ENCODE data around the gene ZAP70.
"Not testable (repeated sequence)": the region's sequence is repeated elsewhere in the genome, so short reads cannot be mapped to it uniquely, and the experiment has no call there.

ZAP70 gene

DNA sequence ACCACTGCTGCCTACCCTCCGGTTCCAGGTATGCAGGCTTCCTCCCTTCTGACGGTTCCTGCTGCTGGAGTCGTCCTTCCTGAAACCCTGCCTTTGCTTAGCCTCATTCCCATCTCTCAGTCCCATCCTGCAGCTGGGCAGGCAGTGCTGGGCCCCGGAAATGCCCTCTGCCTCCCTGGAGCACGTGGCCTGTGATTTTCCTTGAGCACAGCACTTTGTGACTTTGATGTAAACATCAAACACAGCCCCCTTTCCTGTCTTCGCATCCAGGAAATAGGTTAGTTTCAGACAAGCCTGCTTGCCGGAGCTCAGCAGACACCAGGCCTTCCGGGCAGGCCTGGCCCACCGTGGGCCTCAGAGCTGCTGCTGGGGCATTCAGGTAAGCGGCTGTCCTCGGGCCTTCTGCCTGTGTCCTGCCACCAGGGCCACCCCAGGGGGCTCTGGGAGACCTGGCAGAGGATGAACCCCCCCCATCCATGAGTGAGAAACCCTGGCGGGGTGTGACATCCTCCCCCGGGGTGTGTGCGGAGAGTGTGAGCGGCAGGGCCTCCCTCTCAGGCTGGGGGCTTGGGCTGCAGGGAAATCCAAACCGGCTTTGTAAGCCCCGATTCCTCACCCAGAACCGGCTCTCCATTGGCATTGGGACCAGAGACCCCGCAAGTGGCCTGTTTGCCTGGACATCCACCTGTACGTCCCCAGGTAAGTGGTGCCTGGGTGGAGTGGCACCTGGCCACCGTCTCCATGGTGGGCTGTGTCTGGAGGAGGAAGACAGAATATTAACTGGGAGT is at the start of gene ZAP70:
ZAP70 (plus strand) TSS at position 281 of the 788 bp plus-strand sequence. CDS start 10,461 bp downstream, outside the sequence.
- DNase-seq (ENCODE audit: low read depth), result no peak

DNA sequence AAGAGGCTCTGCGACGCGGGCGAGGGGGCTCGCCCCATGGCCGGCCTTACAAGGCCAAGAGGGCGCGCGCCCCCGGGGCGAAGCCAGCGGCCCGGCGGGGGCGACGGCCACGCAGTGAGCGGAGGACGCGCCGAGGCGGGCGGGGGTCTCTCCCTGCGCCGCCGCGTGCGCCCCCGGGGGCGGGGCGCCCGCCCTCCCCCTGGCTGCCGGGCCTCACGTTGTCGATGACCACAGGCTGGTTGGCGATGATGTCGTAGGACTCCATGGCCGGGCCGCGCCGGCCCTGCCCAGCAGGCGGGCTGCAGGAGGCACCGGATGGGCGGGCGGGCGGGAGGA is 49.8 kb upstream of the ZAP70 start:
- no peak for DNase-seq (ENCODE audit: low read depth)

DNA sequence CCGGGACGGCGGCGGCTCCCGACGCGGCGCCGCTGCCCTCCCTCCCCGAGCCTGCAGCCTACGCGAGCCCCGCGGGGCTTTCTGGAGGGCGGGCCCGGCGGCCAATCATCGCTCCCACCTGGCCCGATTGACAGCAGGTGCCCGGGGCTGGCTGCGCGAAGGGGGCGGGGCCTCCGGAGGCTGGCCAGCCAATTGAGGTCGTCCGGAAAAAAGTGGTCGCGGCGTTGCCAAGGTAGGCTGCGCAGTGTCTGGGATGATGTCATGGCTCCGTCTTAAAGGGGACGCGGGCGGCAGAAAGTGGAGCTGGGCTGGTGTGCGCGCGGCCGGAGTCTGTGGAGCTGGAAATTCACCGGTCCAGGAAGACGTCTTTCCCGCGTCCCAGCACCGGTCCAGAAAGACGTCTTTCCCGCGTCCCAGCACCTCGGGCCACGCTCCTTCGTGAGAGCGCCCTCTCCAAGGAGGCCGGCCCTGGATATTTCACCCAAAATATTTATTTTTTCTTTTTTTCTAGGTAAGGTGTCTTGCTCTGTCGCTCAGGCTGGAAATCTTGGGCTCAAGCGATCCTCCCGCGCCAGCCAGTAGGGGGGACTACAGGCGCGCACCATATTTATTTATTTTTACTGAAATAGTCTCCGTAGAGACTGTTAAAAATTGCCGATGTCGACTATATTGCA is 49.3 kb upstream of the ZAP70 start, which contains the start of gene ACTR1B:
ACTR1B (minus strand) TSS at position 83 of the 674 bp plus-strand sequence. CDS start 154 bp downstream, outside the sequence.
- peak; percentile 91 for DNase-seq (ENCODE audit: low read depth)

DNA sequence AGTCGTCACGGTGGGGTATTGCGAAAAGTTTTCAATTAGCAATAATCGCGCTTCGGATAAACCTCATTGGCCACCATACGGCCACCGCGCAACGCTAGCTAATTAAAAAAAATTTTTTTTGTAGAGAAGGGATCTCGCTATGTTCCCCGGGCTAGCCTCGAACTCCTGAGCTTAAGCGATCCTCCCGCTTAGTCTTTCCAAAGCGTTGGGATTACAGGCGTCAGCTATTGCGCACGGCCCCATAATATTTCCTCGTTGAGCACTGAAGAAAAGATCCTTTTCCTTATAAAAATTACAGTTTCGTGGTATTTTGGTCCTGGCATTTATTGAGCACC is 48.8 kb upstream of the ZAP70 start:
- DNase-seq (ENCODE audit: low read depth), result no peak

DNA sequence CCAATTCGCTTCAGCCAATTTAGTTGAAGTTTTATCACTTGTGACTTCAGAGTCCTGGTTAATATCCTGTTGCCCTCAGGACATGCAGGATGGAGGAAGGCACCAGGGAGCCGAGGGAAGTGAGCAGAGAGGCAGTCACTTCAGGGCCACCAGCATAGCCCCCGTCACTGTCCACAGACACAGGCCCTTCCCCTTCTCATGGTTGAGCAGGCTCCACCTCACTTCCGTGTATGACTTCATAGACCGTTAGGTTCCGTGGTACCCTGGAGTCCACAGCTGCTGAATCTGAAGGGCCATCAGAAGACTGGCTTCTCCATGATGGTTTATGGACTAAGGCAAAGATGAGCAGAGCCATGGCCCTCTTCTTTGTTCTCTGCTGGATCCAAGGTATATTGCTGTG is 43.9 kb upstream of the ZAP70 start, which contains the start of gene C2orf92:
C2orf92 (plus strand) TSS at position 266 of the 400 bp plus-strand sequence; CDS start at position 342, 76 bp downstream.
- no peak for DNase-seq (ENCODE audit: low read depth)

DNA sequence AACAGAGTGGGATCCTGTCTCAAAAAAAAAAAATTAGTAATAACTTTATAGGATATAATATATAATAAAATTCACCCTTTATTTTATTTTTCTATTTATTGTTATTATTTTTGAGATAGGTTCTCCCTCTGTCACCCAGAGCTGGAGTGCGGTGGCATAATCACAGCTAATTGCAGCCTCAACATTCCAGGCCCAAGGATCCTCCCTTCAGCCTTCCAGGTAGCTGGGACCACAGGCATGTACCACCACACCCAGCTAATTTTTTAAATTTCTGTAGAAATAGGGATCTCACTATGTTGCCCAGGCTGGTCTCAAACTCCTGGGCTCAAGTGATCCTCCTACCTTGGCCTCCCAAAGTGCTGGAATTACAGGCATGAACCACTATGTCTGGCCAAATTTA is 42.9 kb upstream of the ZAP70 start:
- no peak for DNase-seq (ENCODE audit: low read depth)

DNA sequence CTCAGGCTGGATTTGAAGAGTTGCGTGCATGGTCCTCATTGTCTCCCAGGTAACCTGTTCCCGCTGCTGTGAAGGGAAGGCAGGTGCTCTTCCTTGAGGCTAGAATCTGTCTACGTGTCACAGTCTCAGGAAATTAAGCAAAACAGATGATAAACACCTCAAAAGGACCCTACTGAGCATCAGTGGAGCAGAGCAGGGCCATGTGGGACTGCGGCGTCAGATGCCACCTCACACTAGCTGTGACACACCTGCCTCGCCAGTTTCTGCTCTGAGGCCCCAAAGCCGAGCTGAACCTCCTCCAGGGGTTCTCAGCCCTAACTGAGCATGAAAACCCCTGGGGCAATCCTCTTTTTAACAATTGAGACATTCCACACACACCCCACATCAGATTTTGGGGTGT is 41.9 kb upstream of the ZAP70 start:
- no peak for DNase-seq (ENCODE audit: low read depth)

DNA sequence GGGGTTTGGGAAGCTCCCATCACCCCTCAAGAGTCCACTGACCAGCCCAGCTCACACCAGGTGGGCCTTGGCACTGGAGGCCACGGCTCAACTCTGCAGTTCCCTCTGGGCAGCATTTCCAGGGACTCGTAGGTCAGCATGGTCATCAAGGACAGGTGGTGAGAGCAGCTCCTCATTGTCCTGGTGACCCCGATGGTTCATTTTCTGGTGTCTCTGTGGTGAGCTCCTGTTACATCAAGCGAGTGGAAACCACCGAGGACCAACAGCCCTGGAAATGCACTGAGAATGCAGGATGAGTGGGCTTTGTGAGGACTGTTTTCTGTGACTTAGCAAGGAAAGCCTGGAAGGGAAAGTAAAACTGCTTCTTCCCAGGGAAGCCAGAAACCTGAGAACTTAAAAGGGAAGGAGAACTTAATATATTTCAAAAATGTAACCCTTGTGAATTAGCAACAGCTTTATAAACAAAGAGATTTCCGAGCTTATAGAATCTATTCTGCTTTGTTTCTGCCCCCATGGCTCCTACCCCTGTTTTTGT is 40.7 kb upstream of the ZAP70 start:
- DNase-seq (ENCODE audit: low read depth), result not testable (repeated sequence)

DNA sequence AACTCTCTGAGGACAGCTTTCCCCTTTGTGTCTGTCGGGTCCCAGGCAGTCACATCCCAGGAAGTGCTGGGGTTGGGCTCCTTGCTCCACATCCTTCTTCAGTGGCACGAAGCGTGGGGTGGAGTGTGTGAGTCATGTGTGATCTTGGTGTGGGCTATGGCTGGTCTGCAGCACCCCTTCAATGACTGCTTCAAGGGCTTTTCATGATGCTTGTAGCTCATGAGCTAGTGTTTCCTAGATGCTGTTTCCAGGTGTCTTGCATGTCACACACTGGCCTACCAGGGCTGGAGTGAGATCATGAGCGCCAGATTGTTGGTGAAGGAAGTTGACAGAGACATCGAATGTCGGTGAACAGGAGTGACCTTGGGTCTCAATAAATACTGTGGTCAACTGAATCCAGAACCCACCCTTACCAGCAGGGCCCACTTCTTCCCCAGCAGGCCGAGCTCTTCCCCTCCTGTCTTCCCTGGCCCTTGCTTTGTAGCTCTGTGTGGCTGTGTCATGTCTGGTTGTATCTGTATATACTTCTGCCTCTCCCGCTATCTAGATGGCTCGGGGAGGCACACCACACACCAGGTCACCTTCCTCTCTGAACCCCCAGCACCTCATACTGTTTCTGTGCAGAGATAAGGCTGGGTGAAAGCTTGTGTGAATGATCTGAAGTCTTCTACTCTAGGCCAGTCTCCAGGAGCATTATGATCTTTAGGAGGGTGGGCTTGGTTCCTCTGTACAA is 40.0 kb upstream of the ZAP70 start:
- no peak for DNase-seq (ENCODE audit: low read depth)

DNA sequence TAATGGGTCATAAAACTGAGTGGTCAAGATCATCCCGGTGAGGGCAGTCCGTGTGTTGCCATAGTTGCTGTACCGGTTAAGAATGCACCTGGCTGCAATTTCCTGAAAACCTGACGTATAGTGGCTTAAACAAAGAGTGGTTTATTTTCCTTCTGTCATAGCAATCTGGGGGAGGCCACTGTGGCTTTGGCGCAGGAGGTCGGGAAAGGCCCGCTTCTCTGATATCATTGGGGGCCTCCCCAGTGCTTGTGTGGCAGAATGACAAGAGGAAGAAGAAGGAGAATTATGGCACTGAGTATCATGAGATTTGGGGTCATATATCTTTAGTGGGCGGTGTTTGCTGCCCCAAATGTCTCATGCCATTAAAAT is 39.5 kb upstream of the ZAP70 start:
- DNase-seq (ENCODE audit: low read depth), result no peak

DNA sequence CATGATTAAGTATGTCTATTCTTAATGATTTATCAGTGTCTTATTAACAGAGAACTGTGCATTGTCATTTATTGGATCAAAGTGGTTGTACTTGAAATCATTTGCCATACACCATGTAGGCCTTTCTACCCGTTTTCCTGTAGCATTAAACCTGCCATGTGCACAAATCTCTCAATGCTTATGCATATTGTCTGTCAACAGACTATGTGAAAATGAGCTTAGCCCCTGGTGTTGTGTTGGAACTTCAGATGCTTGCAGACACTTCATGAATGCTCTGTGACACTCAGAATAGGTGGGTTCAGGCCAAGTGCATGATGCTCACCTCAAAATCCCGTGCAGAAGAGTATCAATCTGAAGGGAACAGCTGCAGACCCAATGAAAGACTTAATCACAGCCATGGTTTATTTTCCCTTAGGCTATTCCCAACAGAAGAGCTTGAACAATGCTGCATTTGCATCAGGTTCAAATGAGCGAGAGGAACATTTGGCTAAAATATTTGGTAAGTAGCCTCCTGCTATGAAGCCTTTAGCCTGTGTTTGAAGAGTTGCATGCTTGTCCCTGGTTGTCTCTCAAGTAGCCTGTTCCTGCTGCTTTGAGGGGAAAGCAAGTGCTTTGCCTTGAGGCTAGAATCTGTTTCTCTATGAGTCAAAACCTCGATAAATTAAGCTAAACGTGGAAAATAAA is 37.8 kb upstream of the ZAP70 start:
- no peak for DNase-seq (ENCODE audit: low read depth)

DNA sequence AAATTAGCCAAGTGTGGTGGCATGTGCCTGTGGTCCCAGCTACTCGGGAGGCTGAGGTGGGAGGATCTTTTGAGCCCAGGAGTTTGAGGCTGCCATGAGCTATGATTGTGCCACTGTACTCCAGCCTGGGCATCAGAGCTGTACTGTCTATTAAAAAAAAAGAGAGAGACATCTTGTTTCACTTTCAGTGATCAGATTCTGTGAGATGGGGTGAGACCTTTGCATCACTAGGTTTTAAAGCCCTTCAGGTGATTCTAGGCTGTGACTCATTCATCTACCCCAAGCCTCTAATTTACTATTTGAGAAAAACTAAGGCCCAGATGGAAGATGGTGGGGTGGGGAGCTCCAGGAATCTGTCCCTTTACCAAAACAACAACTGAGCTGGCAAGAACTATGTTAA is 36.8 kb upstream of the ZAP70 start:
- no peak for DNase-seq (ENCODE audit: low read depth)

DNA sequence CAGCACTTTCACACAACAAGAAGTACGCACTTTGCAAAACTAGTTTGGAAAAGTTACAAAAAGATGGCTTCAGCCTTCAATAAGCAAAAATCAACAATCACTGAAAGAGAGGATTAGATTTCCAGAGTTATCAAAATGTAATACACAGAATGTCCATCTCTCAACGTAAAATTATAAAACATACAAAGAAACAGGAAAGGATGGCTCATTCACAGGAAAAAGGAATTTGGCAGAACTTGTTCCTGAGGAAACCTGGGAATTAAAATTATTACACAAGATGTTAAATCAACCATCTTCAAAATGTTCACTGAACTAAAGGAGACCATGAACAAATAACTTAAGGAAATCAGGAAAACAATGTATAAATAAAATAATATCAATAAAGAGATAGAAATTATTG is 35.9 kb upstream of the ZAP70 start:
- DNase-seq (ENCODE audit: low read depth), result no peak

DNA sequence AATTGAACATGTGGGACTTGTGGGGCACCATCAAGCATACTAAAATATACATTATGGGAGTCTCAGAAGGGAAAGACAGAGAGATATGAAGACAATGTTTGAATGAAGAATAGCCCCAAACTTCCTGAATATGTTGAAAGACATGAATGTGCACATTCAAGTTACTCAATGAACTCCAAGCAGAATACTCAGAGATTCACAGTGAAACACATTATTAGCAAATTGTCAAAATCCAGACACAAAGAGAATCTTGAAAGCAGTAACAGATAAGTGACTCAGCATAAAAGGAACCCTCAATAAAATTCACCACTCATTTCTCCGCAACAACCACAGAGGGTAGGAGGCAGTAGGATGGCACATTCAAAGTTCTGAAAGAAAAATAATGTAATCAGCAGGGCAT is 35.1 kb upstream of the ZAP70 start:
- DNase-seq (ENCODE audit: low read depth), result no peak

DNA sequence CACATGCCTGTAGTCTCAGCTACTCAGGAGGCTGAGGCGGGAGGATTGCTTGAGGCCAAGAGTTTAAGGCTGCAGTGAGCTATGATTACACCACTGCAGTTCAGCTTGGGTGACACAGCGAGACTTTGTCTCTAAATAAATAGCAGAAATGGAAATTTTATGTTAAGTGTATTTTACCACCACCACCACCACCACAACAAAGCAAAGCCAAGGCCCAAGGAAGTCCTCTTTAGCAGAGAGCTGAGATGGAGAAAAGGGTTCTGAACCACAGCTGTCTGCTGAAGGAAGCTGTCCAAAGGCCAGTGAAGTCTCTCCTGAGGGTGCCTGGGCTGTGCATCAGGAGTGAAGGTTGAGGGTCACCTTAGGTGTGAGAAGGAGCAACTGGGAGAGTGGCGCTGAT is 26.1 kb upstream of the ZAP70 start:
- not testable (repeated sequence) for DNase-seq (ENCODE audit: low read depth)

DNA sequence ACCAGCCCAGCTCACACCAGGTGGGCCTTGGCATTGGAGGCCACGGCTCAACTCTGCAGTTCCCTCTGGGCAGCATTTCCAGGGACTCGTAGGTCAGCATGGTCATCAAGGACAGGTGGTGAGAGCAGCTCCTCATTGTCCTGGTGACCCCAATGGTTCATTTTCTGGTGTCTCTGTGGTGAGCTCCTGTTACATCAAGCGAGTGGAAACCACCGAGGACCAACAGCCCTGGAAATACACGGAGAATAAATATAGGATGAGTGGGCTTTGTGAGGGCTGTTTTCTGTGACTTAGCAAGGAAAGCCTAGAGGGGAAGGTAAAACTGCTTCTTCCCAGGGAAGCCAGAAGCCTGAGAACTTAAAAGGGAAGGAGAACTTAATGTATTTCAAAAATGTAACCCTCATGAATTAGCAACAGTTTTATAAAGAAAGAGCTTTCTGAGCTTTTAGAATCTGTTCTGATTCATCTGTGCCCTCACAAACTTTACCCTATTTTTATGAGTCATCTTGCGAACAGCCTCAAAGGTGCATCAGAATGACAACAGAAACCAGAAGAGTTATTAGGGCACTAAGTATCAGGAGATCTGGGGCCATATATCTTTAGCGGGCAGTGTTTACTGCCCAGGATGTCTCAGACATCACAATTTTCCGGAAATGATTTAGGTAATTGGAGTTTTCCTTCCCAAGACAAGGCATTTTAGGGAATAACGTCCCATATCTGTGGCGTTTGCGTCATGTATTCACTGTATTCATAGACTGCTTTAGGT is 25.1 kb upstream of the ZAP70 start:
- DNase-seq (ENCODE audit: low read depth), result no peak

DNA sequence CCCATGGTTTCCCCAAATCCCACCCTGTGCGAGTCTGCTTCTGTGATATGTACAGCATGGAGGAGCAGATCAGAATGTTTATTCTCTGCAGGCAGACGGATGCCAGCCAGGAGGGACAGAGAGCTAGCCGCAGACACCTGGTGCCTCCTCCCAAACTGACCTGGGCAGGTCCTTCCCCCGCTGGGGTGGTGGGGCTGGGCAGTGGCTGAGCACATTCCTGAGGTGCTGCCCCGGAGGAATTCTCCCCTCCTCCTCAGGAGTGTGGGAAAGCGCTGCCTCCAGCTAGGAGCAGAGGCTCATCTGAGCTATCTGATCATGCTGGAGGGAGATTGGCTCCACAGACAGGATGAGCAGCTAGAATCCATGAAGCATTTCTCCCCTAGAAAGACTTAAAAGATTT is 22.2 kb upstream of the ZAP70 start:
- DNase-seq (ENCODE audit: low read depth), result no peak

DNA sequence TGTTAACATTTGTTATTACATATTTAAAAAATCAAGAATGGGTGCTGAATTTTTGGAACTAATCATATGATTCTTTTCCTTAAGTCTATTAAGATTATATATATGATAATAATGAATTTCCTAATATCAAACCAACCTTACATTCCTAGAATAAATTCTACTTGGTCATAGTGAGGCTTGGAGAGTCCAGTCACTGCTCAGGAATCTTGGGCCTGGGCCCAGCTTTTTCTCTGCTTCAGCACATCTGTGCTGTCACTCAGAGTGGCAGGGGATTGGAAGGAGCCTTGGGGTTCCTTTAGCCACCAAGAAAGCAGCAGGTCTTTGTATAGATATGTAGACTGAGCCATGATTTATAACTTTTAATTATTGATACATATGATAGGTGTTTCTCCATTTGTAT is 19.9 kb upstream of the ZAP70 start:
- no peak for DNase-seq (ENCODE audit: low read depth)

DNA sequence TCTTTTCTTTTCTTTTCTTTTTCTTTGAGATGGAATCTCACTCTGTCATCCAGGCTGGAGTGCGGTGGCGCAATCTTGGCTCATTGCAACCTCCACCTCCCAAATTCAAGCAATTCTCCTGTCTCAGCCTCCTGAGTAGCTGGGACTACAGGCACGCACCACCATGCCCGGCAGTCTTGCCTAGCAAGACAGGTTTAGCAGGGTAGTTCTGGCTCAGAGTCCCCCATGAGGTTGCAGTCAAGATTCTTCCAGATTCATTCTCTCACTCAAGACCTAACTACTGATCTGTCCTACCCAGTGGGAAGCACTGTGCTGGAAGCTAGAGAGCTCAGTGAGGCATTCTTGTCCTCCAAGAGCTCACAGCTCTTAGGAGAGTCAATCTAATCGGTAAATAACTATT is 17.6 kb upstream of the ZAP70 start:
- DNase-seq (ENCODE audit: low read depth), result no peak

DNA sequence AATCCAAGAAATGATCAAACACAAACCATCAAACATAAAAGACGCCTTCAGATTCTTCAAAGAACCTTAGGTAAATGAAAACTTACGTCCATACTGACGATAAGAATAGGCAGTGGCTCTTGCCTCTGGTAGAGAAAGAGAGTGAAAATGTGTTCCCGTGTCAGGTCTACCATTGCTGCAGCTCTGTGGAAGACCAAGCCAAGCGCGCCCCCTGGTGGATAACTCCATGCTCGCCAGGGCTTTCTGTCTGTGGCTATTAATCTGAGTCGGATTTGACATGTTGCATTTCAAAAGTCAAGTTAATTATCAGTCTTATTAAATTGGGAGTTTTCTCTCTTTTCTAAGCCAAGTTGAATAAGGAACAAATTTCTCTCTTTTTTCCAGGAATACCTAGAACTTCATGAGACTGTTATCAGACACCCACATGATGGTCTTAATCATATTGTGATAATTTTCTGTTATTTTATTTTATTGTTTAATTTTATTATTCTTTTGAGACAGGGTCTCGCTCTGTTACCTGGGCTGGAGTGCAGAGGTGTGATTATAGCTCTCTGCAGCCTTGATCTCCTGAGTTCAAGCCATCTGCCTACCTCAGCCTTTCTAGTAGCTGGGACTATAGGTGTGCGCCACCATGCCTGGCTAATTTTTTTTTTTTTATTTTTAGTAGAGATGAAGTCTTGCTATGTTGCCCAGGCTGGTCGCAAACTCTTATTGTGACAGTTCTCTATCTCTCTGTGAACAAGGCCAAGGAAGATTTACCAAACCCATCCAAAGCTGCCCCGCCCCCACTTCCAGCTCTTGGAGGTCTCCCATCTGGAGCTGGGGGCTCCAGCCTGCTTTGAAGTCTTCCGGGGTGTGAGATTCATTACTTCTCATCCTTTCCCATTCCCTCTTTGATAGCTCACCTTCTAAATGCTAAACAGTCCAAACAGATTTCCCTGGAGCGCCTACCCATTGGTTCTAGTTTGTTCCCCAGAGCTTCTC is 15.8 kb upstream of the ZAP70 start:
- DNase-seq (ENCODE audit: low read depth), result peak; percentile 98

Data from stimulated activated CD8-positive, alpha-beta memory T cell treated with anti-CD3 and anti-CD28 coated beads, Interleukin-15, amount 100 ng/mL, for 24 hours (primary cell).